CD8-positive, alpha-beta memory T cell (primary cell): ENCODE data around the gene DNMT3B. TPM values are rescaled to one million over a fixed set of nuclear protein-coding genes. Genes with fewer than 3 reads are reported as not detected.

Source experiments
- CTCF ChIA-PET: fragments of 350-600 bp; sonication (Branson Sonifier 250); formaldehyde crosslinking; loops from one replicate; lab custom pipeline; 2021; ENCODE audit warnings: antibody characterized with exemption; lab: Charles Lee
- POLR2A ChIA-PET: fragments of 350-600 bp; sonication (Branson Sonifier 250); formaldehyde crosslinking; loops from one replicate; lab custom pipeline; 2021; ENCODE audit warnings: antibody characterized with exemption; lab: Charles Lee
- DNase-seq, 5 donors: peaks; one replicate each; pipeline versions ENCODE4 v3.0.0 to v3.0.0-alpha.2; 2020 to 2022; ENCODE audit warnings: mixed read lengths in 1 of 5
- H3K27ac ChIP-seq: one replicate; pipeline ENCODE4 v1.7.0; 2013; ENCODE audit warnings: low read depth, mild to moderate bottlenecking, low read length, moderate library complexity
- H3K27me3 ChIP-seq: 2 replicates; pipeline ENCODE4 v1.7.0; 2013; ENCODE audit warnings: low read length, mild to moderate bottlenecking; ENCODE audit not compliant: insufficient read depth, poor library complexity, severe bottlenecking
- H3K36me3 ChIP-seq: 2 replicates; pipeline ENCODE4 v1.7.0; 2013; ENCODE audit warnings: mild to moderate bottlenecking, low read length, moderate library complexity; ENCODE audit not compliant: insufficient read depth
- H3K4me1 ChIP-seq: 2 replicates; pipeline ENCODE4 v1.7.0; 2013; ENCODE audit warnings: mild to moderate bottlenecking, low read length, moderate library complexity; ENCODE audit not compliant: insufficient read depth
- H3K4me3 ChIP-seq: 2 replicates; pipeline ENCODE4 v1.7.0; 2013; ENCODE audit warnings: mild to moderate bottlenecking, low read length
- H3K9me3 ChIP-seq: 2 replicates; pipeline ENCODE4 v1.7.0; 2013; ENCODE audit warnings: mild to moderate bottlenecking, low read length
- H3K27ac Mint-ChIP-seq, 8 donors: one replicate each; pipeline ENCODE4 v1.8.0; 2020 to 2021; ENCODE audit warnings: mixed read lengths in 8 of 8, mild to moderate bottlenecking in 6 of 8, inconsistent platforms in 3 of 8, moderate library complexity in 3 of 8
- H3K27me3 Mint-ChIP-seq, 2 donors: one replicate each; pipeline ENCODE4 v1.8.0; 2020 to 2021; ENCODE audit warnings: mixed read lengths in 2 of 2, mild to moderate bottlenecking in 1 of 2, moderate library complexity in 1 of 2
- H3K36me3 Mint-ChIP-seq, 3 donors: one replicate each; pipeline ENCODE4 v1.8.0; 2020 to 2021; ENCODE audit warnings: mixed read lengths in 3 of 3, inconsistent platforms in 1 of 3, mild to moderate bottlenecking in 1 of 3
- H3K4me1 Mint-ChIP-seq, 3 donors: one replicate each; pipeline ENCODE4 v1.8.0; 2020 to 2021; ENCODE audit warnings: mixed read lengths in 3 of 3, inconsistent platforms in 1 of 3, mild to moderate bottlenecking in 1 of 3
- H3K4me3 Mint-ChIP-seq, 7 donors: one replicate each; pipeline ENCODE4 v1.8.0; 2020 to 2021; ENCODE audit warnings: mixed read lengths in 7 of 7, mild to moderate bottlenecking in 6 of 7, moderate library complexity in 4 of 7, inconsistent platforms in 2 of 7
- H3K9me3 Mint-ChIP-seq, 5 donors: one replicate each; pipeline ENCODE4 v1.8.0; 2020 to 2022; ENCODE audit warnings: mixed read lengths in 5 of 5, mild to moderate bottlenecking in 3 of 5, moderate library complexity in 2 of 5, inconsistent platforms in 1 of 5
- polyA plus RNA-seq: library from polyadenylated mRNA; unstranded; fragments of 300-500 nt; fragmentation: Illumina TruSeq; gene quantifications from one replicate; pipeline ENCODE4 v1.2.3, GENCODE V29; 2021
- total RNA-seq, 2 experiments: library from RNA; stranded (reverse); gene quantifications; one replicate each; pipeline ENCODE4 v1.2.3, GENCODE V29; 2021

DNMT3B gene
- total and polyA plus RNA-seq, 3 experiments from 2014 or later: 0.22 to 1.4 (median 1.00) TPM

DNA sequence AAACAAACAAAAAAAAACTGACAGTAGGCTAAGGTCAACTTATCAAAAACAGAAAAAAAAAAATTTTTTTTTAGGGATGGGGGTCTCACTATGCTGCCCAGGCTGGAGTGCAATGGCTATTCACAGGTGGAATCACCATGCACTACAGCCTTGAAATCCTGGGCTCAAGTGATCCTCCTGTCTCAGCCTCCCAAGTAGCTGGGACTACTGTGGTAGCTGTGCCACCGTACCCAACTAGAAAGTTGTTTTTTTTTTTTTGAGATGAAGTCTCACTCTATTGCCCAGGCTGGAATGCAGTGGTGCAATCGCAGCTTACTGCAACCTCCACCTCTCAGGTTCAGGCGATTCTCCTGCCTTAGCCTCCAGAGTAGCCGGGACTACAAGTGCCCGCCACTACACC is 21.0 kb upstream of the DNMT3B start:
- peaks cover 35 to 63% (median 53%) of the 10 kb centered on the region in 3 donors for H3K4me1 Mint-ChIP-seq
- Histone ChIP-seq H3K27me3 (no peaks in the 10 kb centered on the region), H3K9me3 (no peaks in the 10 kb centered on the region), H3K36me3 (no peaks in the 10 kb centered on the region), H3K27ac (no peak overlapping the region), H3K4me1 (peaks cover 53% of the 10 kb centered on the region), H3K4me3 (no peak overlapping the region)
- CTCF ChIA-PET: interaction anchor here (1.6 kb wide), 1 partner anchor 22 kb away, joined by 4 read pairs; no protein-coding TSS in a partner anchor
- H3K27me3 Mint-ChIP-seq: peaks cover 0 to 4% of the 10 kb centered on the region in 2 donors
- H3K27ac Mint-ChIP-seq: peak overlapping the region in 5 of 8 donors; percentile 61 to 96 (median 84)
- DNase-seq: no peak
- peaks cover 0 to 8% (median 0%) of the 10 kb centered on the region in 3 donors for H3K36me3 Mint-ChIP-seq
- peak overlapping the region in 1 of 7 donors; percentile 77 for H3K4me3 Mint-ChIP-seq
- POLR2A ChIA-PET: no interaction called here
- no peaks in the 10 kb centered on the region for H3K9me3 Mint-ChIP-seq

- H3K4me1 ChIP-seq: peaks cover 40% of the 10 kb centered on the region
- peak overlapping the region; percentile 80 to 99 (median 96) for H3K27ac Mint-ChIP-seq
- H3K9me3 ChIP-seq: no peaks in the 10 kb centered on the region
- H3K4me1 Mint-ChIP-seq: peaks cover 32 to 52% (median 46%) of the 10 kb centered on the region in 3 donors
- H3K9me3 Mint-ChIP-seq: no peaks in the 10 kb centered on the region
- H3K36me3 ChIP-seq: no peaks in the 10 kb centered on the region
- H3K27me3 ChIP-seq: no peaks in the 10 kb centered on the region
- CTCF ChIA-PET: interaction anchor here (1.5 to 2.6 kb wide), 3 partner anchors 21 to 69 kb away, joined by 4 to 14 read pairs (median 6); partner anchors contain the start of gene C20orf203
- peak overlapping the region; percentile 87 for H3K27ac ChIP-seq
- POLR2A ChIA-PET: interaction anchor here (0.5 to 2.2 kb wide), 6 partner anchors 18 to 1774 kb away, joined by 3 to 9 read pairs (median 4); partner anchors contain the start of genes DNMT3B and DYNLRB1
- peaks cover 0 to 3% of the 10 kb centered on the region in 2 donors for H3K27me3 Mint-ChIP-seq
- peak overlapping the region; percentile 62 for H3K4me3 ChIP-seq
- peak overlapping the region; percentile 85 to 98 (median 97) for H3K4me3 Mint-ChIP-seq
- H3K36me3 Mint-ChIP-seq: peaks cover 0 to 7% (median 0%) of the 10 kb centered on the region in 3 donors
- DNase-seq: peak in 1 of 5 donors; percentile 26
Observed at GRCh38 chr20:32742322-32743236, 19.6 kb upstream of the DNMT3B start.

DNA sequence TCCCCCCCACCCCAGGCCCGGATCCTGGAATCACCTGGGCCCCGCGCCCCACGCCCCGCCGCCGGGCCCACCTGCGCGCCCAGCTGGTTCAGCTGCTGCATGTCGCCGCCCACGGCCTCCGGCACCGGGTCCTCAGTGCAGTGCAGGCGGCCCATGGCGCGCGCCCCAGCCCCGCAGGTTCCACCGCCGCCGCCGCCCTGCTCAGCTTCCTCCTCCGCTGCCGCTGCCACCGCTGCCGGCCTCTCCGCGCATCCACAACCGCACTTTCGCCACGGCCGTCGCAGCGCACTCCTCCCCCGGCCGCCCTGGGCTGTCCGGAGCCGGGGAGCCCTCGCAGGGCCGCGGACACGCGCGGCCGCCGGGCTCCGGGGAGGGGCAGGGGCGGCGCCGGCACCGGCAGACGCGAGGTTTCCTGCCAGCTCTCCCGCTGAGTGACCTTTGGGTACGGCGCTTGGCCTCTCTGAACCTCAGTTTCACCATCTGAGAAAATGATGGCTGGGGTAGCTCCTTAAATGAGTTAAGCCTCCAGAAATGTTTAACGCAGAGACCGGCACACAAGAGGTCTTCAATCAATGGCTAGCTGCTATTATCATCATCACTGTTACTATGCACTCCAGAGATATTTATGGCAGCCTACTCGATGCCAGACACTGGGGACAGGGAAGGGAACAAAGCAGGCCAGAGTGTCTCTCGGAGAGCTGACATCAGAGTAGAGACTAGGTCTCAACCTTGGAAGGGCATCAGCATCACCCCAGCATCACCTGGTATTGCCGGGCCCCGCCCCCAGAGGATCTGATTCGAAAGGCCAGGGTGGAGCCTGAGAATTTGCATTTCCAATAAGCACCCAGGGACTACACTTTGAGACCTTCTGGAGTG is 18.7 kb upstream of the DNMT3B start, which contains the start of gene COMMD7:
Gene COMMD7, minus strand, starts transcription at position 231 of the 876 bp plus-strand sequence. Its CDS starts 76 bp downstream, at position 155.
- H3K27ac Mint-ChIP-seq: peak within 1 kb of the TSS; percentile 84 to 99 (median 98)
- H3K9me3 ChIP-seq: no peaks in the 10 kb centered on the region
- peak; percentile 35 to 70 (median 51) for DNase-seq
- CTCF ChIA-PET: interaction anchor here (1.5 to 2.6 kb wide), 2 partner anchors 35 to 70 kb away, joined by 6 to 14 read pairs; partner anchors contain the start of gene C20orf203
- peak within 1 kb of the TSS; percentile 85 to 98 (median 97) for H3K4me3 Mint-ChIP-seq
- peak within 1 kb of the TSS; percentile 87 for H3K27ac ChIP-seq
- H3K4me1 ChIP-seq: peaks cover 31% of the 10 kb centered on the region
- peaks cover 0 to 7% (median 0%) of the 10 kb centered on the region in 3 donors for H3K36me3 Mint-ChIP-seq
- peaks cover 30 to 43% (median 39%) of the 10 kb centered on the region in 3 donors for H3K4me1 Mint-ChIP-seq
- peak within 1 kb of the TSS; percentile 62 for H3K4me3 ChIP-seq
- no peaks in the 10 kb centered on the region for H3K9me3 Mint-ChIP-seq
- H3K27me3 Mint-ChIP-seq: peaks cover 0 to 2% of the 10 kb centered on the region in 2 donors
- POLR2A ChIA-PET: interaction anchor here (0.5 to 2.2 kb wide), 6 partner anchors 17 to 207 kb away, joined by 3 to 9 read pairs (median 4); partner anchors contain the start of gene DNMT3B
- no peaks in the 10 kb centered on the region for H3K36me3 ChIP-seq
- no peaks in the 10 kb centered on the region for H3K27me3 ChIP-seq

DNA sequence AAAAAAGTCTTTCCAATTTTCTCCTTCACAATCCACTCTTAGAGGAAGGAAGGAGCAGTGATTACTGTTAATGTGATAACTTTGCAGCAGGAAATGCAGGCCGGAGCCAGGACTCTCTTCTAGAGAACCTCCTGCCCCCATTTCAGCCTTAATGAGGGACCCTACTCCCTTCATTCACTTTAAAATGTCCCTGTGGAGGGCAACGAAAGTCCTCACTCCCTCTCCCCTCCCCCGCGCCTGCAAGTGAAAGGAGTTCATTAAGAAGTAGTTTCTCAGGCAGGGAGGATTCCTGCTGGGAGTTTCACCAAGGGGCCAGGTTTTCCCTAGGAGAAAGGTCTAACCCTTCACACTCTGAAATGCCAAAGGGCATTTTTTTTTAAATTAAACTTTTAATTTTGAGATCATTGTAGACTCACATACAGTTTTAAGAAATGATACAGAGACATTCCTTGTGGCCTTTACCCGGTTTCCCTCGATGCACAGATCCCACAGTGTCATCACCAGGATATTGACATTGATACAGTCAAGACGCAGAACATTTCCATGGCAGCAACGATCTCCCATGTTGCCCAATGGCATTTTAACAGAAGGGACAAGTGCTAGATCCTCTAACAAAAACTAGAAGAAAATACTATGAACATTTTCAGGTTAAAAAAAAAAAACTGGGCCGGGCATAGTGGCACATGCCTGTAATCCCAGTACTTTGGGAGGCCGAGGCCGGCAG is 12.1 kb upstream of the DNMT3B start:
- H3K4me1 ChIP-seq: no peaks in the 10 kb centered on the region
- no peak overlapping the region for H3K4me3 ChIP-seq
- Mint-ChIP-seq H3K4me1 (no peaks in the 10 kb centered on the region), H3K36me3 (no peaks in the 10 kb centered on the region), H3K27me3 (no peaks in the 10 kb centered on the region), H3K27ac (peak overlapping the region in 1 of 8 donors; percentile 64), H3K9me3 (no peaks in the 10 kb centered on the region), H3K4me3 (no peak overlapping the region)
- H3K27me3 ChIP-seq: no peaks in the 10 kb centered on the region
- no peak for DNase-seq
- POLR2A ChIA-PET: no interaction called here
- no peak overlapping the region for H3K27ac ChIP-seq
- no peaks in the 10 kb centered on the region for H3K9me3 ChIP-seq
- CTCF ChIA-PET: no interaction called here
- H3K36me3 ChIP-seq: no peaks in the 10 kb centered on the region

DNA sequence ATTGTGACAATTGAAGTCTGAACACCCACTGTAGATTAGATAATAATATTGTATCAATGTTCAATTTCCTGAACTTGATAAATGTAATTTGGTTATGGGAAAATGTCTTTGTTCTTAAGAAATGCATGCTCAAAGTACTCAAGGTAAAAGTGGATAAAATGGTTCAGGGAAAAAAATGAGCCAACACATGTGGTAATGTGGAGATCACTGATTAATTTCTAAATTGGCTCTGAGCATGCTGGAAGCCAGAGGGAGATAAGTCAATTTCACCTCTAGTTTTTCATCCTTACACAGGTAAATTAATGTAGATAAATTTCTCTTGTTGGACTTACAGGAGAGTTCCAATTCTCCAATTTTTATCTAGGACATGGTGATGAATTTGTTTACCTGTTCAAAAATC is 10.9 kb upstream of the DNMT3B start:
- H3K4me3 Mint-ChIP-seq: no peak overlapping the region
- H3K4me3 ChIP-seq: no peak overlapping the region
- no peaks in the 10 kb centered on the region for H3K4me1 Mint-ChIP-seq
- no peaks in the 10 kb centered on the region for H3K36me3 Mint-ChIP-seq
- H3K27ac ChIP-seq: no peak overlapping the region
- no peaks in the 10 kb centered on the region for H3K9me3 Mint-ChIP-seq
- peak overlapping the region in 1 of 8 donors; percentile 17 for H3K27ac Mint-ChIP-seq
- CTCF ChIA-PET: no interaction called here
- no peaks in the 10 kb centered on the region for H3K36me3 ChIP-seq
- H3K27me3 ChIP-seq: no peaks in the 10 kb centered on the region
- no peaks in the 10 kb centered on the region for H3K4me1 ChIP-seq
- no peak for DNase-seq
- POLR2A ChIA-PET: no interaction called here
- no peaks in the 10 kb centered on the region for H3K9me3 ChIP-seq
- H3K27me3 Mint-ChIP-seq: no peaks in the 10 kb centered on the region

- CTCF ChIA-PET: no interaction called here
- DNase-seq: no peak
- Mint-ChIP-seq H3K9me3 (no peaks in the 10 kb centered on the region), H3K27ac (peak overlapping the region in 1 of 8 donors; percentile 83), H3K27me3 (no peaks in the 10 kb centered on the region), H3K36me3 (no peaks in the 10 kb centered on the region), H3K4me1 (no peaks in the 10 kb centered on the region), H3K4me3 (no peak overlapping the region)
- no peaks in the 10 kb centered on the region for H3K36me3 ChIP-seq
- no peaks in the 10 kb centered on the region for H3K9me3 ChIP-seq
- no peaks in the 10 kb centered on the region for H3K27me3 ChIP-seq
- POLR2A ChIA-PET: no interaction called here
- H3K4me3 ChIP-seq: no peak overlapping the region
- H3K27ac ChIP-seq: no peak overlapping the region
- no peaks in the 10 kb centered on the region for H3K4me1 ChIP-seq
Observed at GRCh38 chr20:32751702-32752457, 10.3 kb upstream of the DNMT3B start.
